MCF 10A (cell line): ENCODE results near the gene SMURF1. TPM values are rescaled to one million over a fixed set of nuclear protein-coding genes. Genes with fewer than 3 reads are reported as not detected.

Source experiments
- BruUV-seq: library from RNA; stranded (reverse); fragments of 400-500 nt; replicated peaks from 2 replicates; lab custom pipeline; 2021; lab: Mats Ljungman, UMichigan
- CTCF ChIA-PET: fragments of 300-600 bp; sonication (Branson Sonifier 250); formaldehyde crosslinking; extraction: SDS; loops from one replicate; lab custom pipeline; 2021; ENCODE audit warnings: antibody characterized with exemption, inconsistent platforms; lab: Yijun Ruan, JAX
- POLR2A ChIA-PET: fragments of 300-600, 350-650 bp; sonication (Branson Sonifier 250); formaldehyde crosslinking; extraction: SDS; loops from one replicate; lab custom pipeline; 2020; ENCODE audit warnings: antibody characterized with exemption, inconsistent platforms; lab: Yijun Ruan, JAX
- DNase-seq: peaks from one replicate; pipeline ENCODE4 v3.0.0-alpha.2; 2018; ENCODE audit not compliant: unreplicated experiment
- H3K27ac Mint-ChIP-seq: one replicate; pipeline ENCODE4 v1.8.0; 2022; ENCODE audit warnings: mild to moderate bottlenecking, low read depth, mixed read lengths; ENCODE audit not compliant: unreplicated experiment
- H3K27me3 Mint-ChIP-seq: one replicate; pipeline ENCODE4 v1.8.0; 2022; ENCODE audit warnings: mixed read lengths; ENCODE audit not compliant: insufficient read depth, unreplicated experiment
- H3K36me3 Mint-ChIP-seq: one replicate; pipeline ENCODE4 v1.8.0; 2022; ENCODE audit warnings: mild to moderate bottlenecking, moderate library complexity, mixed read lengths; ENCODE audit not compliant: insufficient read depth, unreplicated experiment
- H3K4me1 Mint-ChIP-seq: one replicate; pipeline ENCODE4 v1.8.0; 2022; ENCODE audit warnings: mixed read lengths; ENCODE audit not compliant: insufficient read depth, unreplicated experiment
- H3K4me3 Mint-ChIP-seq: one replicate; pipeline ENCODE4 v1.8.0; 2022; ENCODE audit warnings: mild to moderate bottlenecking, moderate library complexity, mixed read lengths; ENCODE audit not compliant: unreplicated experiment
- H3K9me3 Mint-ChIP-seq: one replicate; pipeline ENCODE4 v1.8.0; 2022; ENCODE audit warnings: mixed read lengths; ENCODE audit not compliant: unreplicated experiment
- CTCF ChIP-seq: fragments of 200-600 bp; IDR thresholded peaks from one replicate; pipeline ENCODE4 v1.8.0; 2022; ENCODE audit warnings: antibody characterized with exemption, mild to moderate bottlenecking; ENCODE audit not compliant: unreplicated experiment
- intact Hi-C: fragments of 100-400 bp; cut with micrococcal nuclease; formaldehyde crosslinking; loops from 2 replicates; pipeline ENCODE4 v1.14.1; 2022
- total RNA-seq: library from RNA; stranded (reverse); gene quantifications from 2 replicates; pipeline ENCODE4 v1.2.3, GENCODE V29; 2022

Gene SMURF1
- total RNA-seq, 1 experiment from 2014 or later: 19.9 TPM

GRCh38 chr7:99031496-99031895, 112.4 kb downstream of the SMURF1 start:
- no TSS peak for BruUV-seq
- intact Hi-C loops: no loop called here
- peaks cover 78% of the 10 kb centered on the region for H3K36me3 Mint-ChIP-seq
- ChIA-PET CTCF (no interaction called here), POLR2A (interaction anchor here (0.8 to 1.8 kb wide), 2 partner anchors 13 kb away, joined by 3 to 4 read pairs; no protein-coding TSS in a partner anchor)
- TF ChIP-seq CTCF: no peak
- H3K4me1 Mint-ChIP-seq: no peaks in the 10 kb centered on the region
- no peak overlapping the region for H3K4me3 Mint-ChIP-seq
- no peaks in the 10 kb centered on the region for H3K27me3 Mint-ChIP-seq
- no peak overlapping the region for H3K27ac Mint-ChIP-seq
- no peak for DNase-seq
- no peaks in the 10 kb centered on the region for H3K9me3 Mint-ChIP-seq

- Mint-ChIP-seq H3K4me3 (no peak overlapping the region), H3K36me3 (peaks cover 77% of the 10 kb centered on the region), H3K27me3 (no peaks in the 10 kb centered on the region), H3K9me3 (no peaks in the 10 kb centered on the region), H3K27ac (no peak overlapping the region), H3K4me1 (no peaks in the 10 kb centered on the region)
- intact Hi-C loops: no loop called here
- ChIA-PET CTCF (interaction anchor here (2.3 kb wide), 1 partner anchor 283 kb away, joined by 9 read pairs; no protein-coding TSS in a partner anchor), POLR2A (interaction anchor here (0.8 to 1.8 kb wide), 2 partner anchors 13 to 14 kb away, joined by 3 to 4 read pairs; no protein-coding TSS in a partner anchor)
- DNase-seq: no peak
- BruUV-seq: no TSS peak
- TF ChIP-seq CTCF: no peak
These were observed 113.0 kb downstream of the SMURF1 start for GRCh38 chr7:99030951-99031350.

GRCh38 chr7:99030457-99030856, 113.5 kb downstream of the SMURF1 start:
- no peaks in the 10 kb centered on the region for H3K4me1 Mint-ChIP-seq
- TF ChIP-seq CTCF: no peak
- intact Hi-C loops: no loop called here
- ChIA-PET CTCF (interaction anchor here (0.6 to 2.3 kb wide), 2 partner anchors 132 to 283 kb away, joined by 3 to 9 read pairs; no protein-coding TSS in a partner anchor), POLR2A (interaction anchor here (1.8 kb wide), 1 partner anchor 14 kb away, joined by 4 read pairs; no protein-coding TSS in a partner anchor)
- H3K27me3 Mint-ChIP-seq: no peaks in the 10 kb centered on the region
- H3K4me3 Mint-ChIP-seq: no peak overlapping the region
- no peak overlapping the region for H3K27ac Mint-ChIP-seq
- peaks cover 76% of the 10 kb centered on the region for H3K36me3 Mint-ChIP-seq
- H3K9me3 Mint-ChIP-seq: no peaks in the 10 kb centered on the region
- no peak for DNase-seq
- no TSS peak for BruUV-seq

- no peaks in the 10 kb centered on the region for H3K4me1 Mint-ChIP-seq
- peak; percentile 4 for DNase-seq
- no peak overlapping the region for H3K4me3 Mint-ChIP-seq
- H3K27me3 Mint-ChIP-seq: no peaks in the 10 kb centered on the region
- ChIA-PET CTCF (interaction anchor here (0.6 to 2.3 kb wide), 4 partner anchors 133 to 297 kb away, joined by 3 to 9 read pairs (median 4); no protein-coding TSS in a partner anchor), POLR2A (interaction anchor here (0.8 to 1.8 kb wide), 3 partner anchors 13 to 171 kb away, joined by 3 to 4 read pairs (median 4); no protein-coding TSS in a partner anchor)
- TSS peak; percentile 23 for BruUV-seq
- H3K36me3 Mint-ChIP-seq: peaks cover 74% of the 10 kb centered on the region
- TF ChIP-seq CTCF: no peak
- no peak overlapping the region for H3K27ac Mint-ChIP-seq
- intact Hi-C loops: no loop called here
- no peaks in the 10 kb centered on the region for H3K9me3 Mint-ChIP-seq
These were observed 114.2 kb downstream of the SMURF1 start for GRCh38 chr7:99029466-99030435.
